HepG2 (cell line): ENCODE measurements around the gene TPI1. TPM values are rescaled to one million over a fixed set of nuclear protein-coding genes. Genes with fewer than 3 reads are reported as not detected.

Source experiments
- DMTF1 ChIP-seq: sonication (generic); formaldehyde crosslinking; IDR thresholded peaks from 2 replicates; pipeline ENCODE4 v1.4.0; 2020; ENCODE audit warnings: mild to moderate bottlenecking, missing genetic modification reagents
- HNRNPK ChIP-seq: fragments of 200-400 bp; formaldehyde crosslinking; IDR thresholded peaks from 2 replicates; pipeline ENCODE4 v1.6.1; 2018; ENCODE audit warnings: low read length, low read depth, moderate library complexity, mild to moderate bottlenecking; ENCODE audit not compliant: poor library complexity, severe bottlenecking
- HNRNPLL ChIP-seq: fragments of 200-400 bp; formaldehyde crosslinking; IDR thresholded peaks from 2 replicates; pipeline ENCODE4 v1.6.1; 2017; ENCODE audit warnings: mild to moderate bottlenecking, low read depth, low read length; ENCODE audit not compliant: poor library complexity, severe bottlenecking
- KLF16 ChIP-seq, 2 experiments: sonication (generic) in 1 of 2; formaldehyde crosslinking in 1 of 2; IDR thresholded peaks; 2 replicates each; pipeline versions ENCODE4 v1.6.1 to v1.8.0; 2016 to 2023; ENCODE audit warnings: missing genetic modification reagents in 2 of 2, missing compliant biosample characterization in 1 of 2
- PHF21A ChIP-seq: sonication (generic); formaldehyde crosslinking; IDR thresholded peaks from 2 replicates; pipeline ENCODE4 v1.5.0; 2020; ENCODE audit warnings: mild to moderate bottlenecking, missing genetic modification reagents
- SAFB2 ChIP-seq: sonication (generic); formaldehyde crosslinking; IDR thresholded peaks from 2 replicates; pipeline ENCODE4 v1.5.1; 2020; ENCODE audit warnings: missing genetic modification reagents, low read depth, mild to moderate bottlenecking, borderline replicate concordance
- SKIL ChIP-seq: sonication (generic); formaldehyde crosslinking; IDR thresholded peaks from 2 replicates; pipeline ENCODE4 v1.8.0; 2022; ENCODE audit warnings: missing genetic modification reagents, mild to moderate bottlenecking, moderate library complexity, borderline replicate concordance
- ZFAT ChIP-seq: sonication (generic); formaldehyde crosslinking; conservative IDR thresholded peaks from 2 replicates; pipeline ENCODE4 v1.8.1; 2023; ENCODE audit warnings: missing genetic modification reagents, inconsistent platforms
- ZKSCAN1 ChIP-seq: fragments of 150-350 bp; IDR thresholded peaks from 2 replicates; pipeline ENCODE4 v1.6.1; 2014; ENCODE audit warnings: low read length
- ZNF253 ChIP-seq: sonication (generic); formaldehyde crosslinking; IDR thresholded peaks from 2 replicates; pipeline ENCODE4 v1.8.0; 2022; ENCODE audit warnings: mild to moderate bottlenecking, missing genetic modification reagents, borderline replicate concordance
- ZNF432 ChIP-seq: sonication (generic); formaldehyde crosslinking; IDR thresholded peaks from 2 replicates; pipeline ENCODE4 v1.5.0; 2020; ENCODE audit warnings: missing genetic modification reagents, mild to moderate bottlenecking, borderline replicate concordance
- ZXDC ChIP-seq: sonication (generic); formaldehyde crosslinking; IDR thresholded peaks from 2 replicates; pipeline ENCODE4 v1.5.0; 2020; ENCODE audit warnings: mild to moderate bottlenecking, missing genetic modification reagents
- polyA plus RNA-seq, 8 experiments: library from polyadenylated mRNA; depleted of rRNA in 3 of 8; stranded (reverse) in 7 of 8; unstranded in 1 of 8; fragments of >200 nt; fragmentation: Illumina TruSeq in 4 of 8; extraction: Trizol in 4 of 8; gene quantifications; 2 replicates each; pipeline versions ENCODE4 v1.2.1 to v1.2.3, GENCODE V29; 2011 to 2016; ENCODE audit warnings: low read depth in 4 of 8, missing spikeins in 1 of 8, mixed read lengths in 1 of 8; ENCODE audit not compliant: insufficient read depth in 1 of 8
- total RNA-seq, 5 experiments: library from RNA; depleted of rRNA; stranded (reverse); fragments of >200 nt; fragmentation: Illumina TruSeq; extraction: Trizol; gene quantifications; 2 replicates each; pipeline ENCODE4 v1.2.3, GENCODE V29; 2016; ENCODE audit warnings: low read depth in 1 of 5
- TF ChIP-seq, protein P1 (sequence below): sonication (generic); formaldehyde crosslinking; IDR thresholded peaks from 2 replicates; pipeline ENCODE4 v1.8.0; 2022; ENCODE audit warnings: mild to moderate bottlenecking, missing genetic modification reagents, moderate library complexity
- TF ChIP-seq, protein P2 (sequence below): sonication (generic); formaldehyde crosslinking; IDR thresholded peaks from 2 replicates; pipeline ENCODE4 v1.5.1; 2020; ENCODE audit warnings: mild to moderate bottlenecking, missing genetic modification reagents, moderate library complexity

Gene TPI1
- total and polyA plus RNA-seq, 2 of the 13 experiments (the other 11 are each of a cell fraction or from before 2014, with no cell fraction given) = 945 to 2,535 TPM

DNA sequence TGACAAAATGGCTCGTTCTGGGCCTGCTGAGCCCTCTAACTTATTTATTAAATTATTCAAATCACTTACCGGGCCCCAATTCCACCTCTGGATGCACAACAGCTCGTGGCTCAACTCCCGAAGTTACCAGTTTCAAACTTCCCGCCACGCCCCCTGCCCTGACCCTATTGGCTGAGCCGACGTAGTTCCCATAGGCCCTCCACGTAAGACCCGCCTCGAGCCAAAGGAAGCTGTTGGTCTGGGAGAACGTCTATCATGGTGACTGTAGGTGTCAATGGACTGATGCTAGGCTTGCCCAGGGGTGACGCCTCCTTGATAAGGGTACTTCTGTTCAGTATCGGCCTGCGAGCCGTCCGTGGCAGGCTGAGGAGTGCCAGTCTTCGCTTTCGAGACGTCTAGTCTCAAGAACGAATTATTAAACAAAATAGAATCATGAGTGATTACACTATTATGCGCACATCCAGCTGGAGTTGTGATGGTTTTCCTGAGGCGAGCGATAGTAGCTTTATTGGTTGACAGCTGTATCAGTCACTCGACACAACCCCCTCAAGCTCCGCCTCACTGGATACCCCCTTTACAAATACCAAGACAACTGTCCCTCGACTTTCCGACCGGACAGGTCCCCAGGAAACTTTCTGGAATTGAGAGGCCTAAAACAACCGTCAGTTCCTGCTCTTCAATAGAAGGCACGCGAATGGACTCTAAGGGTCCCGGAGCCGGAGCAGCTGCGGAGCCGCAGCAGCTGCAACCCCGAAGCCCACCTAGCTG, 16.0 kb upstream of the TPI1 start, which contains the start of gene CDCA3 (continued):
- TF ChIP-seq ZNF432 (CRISPR knock-in tag) (no peak), PHF21A (no peak), HNRNPK (no peak), ZXDC (no peak), ZKSCAN1 (no peak), HNRNPLL (no peak), SAFB2 (0 out of 2 replicates have a peak, but pooled peaks have one; percentile 3), SKIL (no peak), ZFAT (no peak), DMTF1 (0 out of 2 replicates have a peak, but pooled peaks have one; percentile 25), KLF16 (CRISPR knock-in tag; IDR thresholded peaks at IDR 0.05) (no peak), ZNF253 (CRISPR knock-in tag) (no peak; the same call in 1 of the 2 replicates)
- TF ChIP-seq, protein P1, sequence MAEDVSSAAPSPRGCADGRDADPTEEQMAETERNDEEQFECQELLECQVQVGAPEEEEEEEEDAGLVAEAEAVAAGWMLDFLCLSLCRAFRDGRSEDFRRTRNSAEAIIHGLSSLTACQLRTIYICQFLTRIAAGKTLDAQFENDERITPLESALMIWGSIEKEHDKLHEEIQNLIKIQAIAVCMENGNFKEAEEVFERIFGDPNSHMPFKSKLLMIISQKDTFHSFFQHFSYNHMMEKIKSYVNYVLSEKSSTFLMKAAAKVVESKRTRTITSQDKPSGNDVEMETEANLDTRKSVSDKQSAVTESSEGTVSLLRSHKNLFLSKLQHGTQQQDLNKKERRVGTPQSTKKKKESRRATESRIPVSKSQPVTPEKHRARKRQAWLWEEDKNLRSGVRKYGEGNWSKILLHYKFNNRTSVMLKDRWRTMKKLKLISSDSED (CRISPR knock-in tag) = no peak
- TF ChIP-seq, protein P2, sequence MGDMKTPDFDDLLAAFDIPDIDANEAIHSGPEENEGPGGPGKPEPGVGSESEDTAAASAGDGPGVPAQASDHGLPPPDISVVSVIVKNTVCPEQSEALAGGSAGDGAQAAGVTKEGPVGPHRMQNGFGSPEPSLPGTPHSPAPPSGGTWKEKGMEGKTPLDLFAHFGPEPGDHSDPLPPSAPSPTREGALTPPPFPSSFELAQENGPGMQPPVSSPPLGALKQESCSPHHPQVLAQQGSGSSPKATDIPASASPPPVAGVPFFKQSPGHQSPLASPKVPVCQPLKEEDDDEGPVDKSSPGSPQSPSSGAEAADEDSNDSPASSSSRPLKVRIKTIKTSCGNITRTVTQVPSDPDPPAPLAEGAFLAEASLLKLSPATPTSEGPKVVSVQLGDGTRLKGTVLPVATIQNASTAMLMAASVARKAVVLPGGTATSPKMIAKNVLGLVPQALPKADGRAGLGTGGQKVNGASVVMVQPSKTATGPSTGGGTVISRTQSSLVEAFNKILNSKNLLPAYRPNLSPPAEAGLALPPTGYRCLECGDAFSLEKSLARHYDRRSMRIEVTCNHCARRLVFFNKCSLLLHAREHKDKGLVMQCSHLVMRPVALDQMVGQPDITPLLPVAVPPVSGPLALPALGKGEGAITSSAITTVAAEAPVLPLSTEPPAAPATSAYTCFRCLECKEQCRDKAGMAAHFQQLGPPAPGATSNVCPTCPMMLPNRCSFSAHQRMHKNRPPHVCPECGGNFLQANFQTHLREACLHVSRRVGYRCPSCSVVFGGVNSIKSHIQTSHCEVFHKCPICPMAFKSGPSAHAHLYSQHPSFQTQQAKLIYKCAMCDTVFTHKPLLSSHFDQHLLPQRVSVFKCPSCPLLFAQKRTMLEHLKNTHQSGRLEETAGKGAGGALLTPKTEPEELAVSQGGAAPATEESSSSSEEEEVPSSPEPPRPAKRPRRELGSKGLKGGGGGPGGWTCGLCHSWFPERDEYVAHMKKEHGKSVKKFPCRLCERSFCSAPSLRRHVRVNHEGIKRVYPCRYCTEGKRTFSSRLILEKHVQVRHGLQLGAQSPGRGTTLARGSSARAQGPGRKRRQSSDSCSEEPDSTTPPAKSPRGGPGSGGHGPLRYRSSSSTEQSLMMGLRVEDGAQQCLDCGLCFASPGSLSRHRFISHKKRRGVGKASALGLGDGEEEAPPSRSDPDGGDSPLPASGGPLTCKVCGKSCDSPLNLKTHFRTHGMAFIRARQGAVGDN (CRISPR knock-in tag) = no peak
